NCI-H2081 treated with DMSO at 0.1 percent for 48 hours (cell line): ENCODE results near the gene PCDHGA9.
"Not testable (repeated sequence)": the region's sequence is repeated elsewhere in the genome, so short reads cannot be mapped to it uniquely, and the experiment has no call there.

Experiments
- DNase-seq: peaks from one replicate; lab custom pipeline; 2025; lab: John Stamatoyannopoulos, UW

PCDHGA9 gene

DNA sequence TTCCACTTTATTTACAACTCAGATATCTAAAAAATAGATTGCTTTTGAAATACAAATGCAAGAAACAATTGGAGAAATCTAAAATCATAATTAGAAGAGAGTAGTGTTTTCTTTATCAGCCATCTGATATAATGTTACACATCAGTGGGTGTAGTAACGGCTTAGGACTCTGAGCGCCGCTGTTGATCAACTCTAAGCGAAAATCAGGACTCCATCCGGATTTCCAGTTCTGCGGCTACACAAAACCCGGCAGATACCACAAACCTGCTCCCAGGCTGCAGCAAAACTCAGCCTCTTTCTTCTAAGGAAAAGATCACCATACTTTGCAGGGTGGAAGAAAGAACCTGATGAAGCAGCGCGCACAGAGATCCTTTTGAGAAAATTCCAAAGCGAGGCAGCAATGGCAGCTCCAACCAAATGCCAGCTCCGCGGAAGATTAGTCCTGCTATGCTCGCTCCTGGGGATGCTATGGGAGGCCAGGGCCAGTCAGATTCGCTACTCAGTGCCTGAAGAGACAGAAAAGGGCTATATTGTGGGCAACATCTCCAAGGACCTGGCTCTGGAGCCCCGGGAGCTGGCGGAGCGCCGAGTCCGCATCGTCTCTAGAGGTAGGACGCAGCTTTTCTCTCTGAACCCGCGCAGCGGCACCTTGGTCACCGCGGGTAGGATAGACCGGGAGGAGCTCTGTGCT lies at the start of gene PCDHGA9:
PCDHGA9 (plus strand) TSS at position 226 of the 691 bp plus-strand sequence; CDS start at position 401, 175 bp downstream.
- DNase-seq: no peak

DNA sequence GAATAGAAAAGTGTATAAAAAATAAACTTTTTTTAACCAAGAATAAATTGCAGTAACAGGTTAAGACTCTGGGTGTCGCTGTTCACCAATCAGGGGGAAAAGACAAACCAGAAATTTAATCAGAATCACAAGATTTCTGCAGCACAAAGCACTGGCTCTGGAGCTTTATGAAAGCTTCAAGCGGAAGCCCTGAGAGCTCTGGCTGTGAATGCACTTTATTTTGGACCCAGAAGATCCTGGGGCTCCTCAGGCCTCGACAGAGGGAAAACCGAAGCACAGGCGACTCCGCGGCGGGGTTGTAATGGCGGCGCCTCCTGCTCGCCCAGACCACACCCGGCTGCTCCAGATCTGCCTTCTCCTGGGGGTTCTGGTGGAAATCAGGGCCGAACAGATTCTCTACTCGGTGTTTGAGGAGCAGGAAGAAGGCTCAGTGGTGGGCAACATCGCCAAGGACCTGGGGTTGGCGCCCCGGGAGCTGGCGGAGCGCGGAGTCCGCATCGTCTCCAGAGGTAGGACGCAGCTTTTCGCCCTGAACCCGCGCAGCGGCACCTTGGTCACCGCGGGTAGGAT lies 47.6 kb upstream of the PCDHGA9 start, which contains the start of gene PCDHGA4:
PCDHGA4 (plus strand) TSS at position 122 of the 570 bp plus-strand sequence; CDS start at position 209, 87 bp downstream.
- DNase-seq: no peak

DNA sequence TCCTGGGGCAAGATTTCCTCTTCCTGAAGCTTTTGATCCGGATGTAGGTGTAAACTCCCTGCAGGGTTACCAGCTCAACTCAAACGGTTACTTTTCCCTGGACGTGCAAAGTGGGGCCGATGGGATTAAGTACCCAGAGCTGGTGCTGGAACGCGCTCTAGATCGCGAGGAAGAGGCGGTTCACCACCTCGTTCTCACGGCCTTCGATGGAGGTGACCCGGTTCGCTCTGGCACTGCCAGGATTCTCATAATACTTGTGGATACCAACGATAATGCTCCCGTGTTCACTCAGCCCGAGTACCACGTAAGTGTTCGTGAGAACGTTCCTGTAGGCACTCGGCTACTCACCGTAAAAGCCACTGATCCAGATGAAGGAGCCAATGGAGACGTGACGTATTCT lies 46.9 kb upstream of the PCDHGA9 start:
- DNase-seq: no peak

DNA sequence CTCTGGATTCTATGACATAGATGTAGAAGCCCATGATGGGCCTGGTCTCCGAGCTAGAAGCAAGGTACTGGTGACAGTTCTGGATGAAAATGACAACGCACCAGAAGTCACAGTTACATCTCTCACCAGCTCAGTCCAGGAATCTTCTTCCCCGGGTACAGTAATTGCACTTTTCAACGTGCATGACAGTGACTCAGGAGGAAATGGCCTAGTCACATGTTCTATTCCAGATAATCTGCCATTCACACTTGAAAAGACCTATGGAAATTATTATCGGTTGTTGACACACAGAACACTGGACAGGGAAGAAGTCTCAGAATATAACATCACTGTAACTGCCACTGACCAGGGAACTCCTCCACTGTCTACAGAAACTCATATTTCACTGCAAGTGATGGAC lies 46.4 kb upstream of the PCDHGA9 start:
- no peak for DNase-seq

DNA sequence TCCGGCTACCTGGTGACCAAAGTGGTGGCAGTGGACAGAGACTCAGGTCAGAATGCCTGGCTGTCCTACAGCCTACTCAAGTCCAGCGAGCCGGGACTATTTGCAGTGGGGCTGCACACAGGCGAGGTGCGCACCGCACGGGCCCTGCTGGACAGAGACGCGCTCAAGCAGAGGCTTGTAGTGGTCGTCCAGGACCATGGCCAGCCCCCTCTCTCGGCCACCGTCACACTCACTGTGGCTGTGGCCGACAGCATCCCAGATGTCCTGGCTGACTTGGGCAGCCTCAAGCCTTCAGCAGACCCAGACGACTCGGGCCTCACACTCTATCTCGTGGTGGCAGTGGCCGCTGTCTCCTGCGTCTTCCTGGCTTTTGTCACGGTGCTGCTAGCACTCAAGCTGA lies 45.6 kb upstream of the PCDHGA9 start:
- no peak for DNase-seq

DNA sequence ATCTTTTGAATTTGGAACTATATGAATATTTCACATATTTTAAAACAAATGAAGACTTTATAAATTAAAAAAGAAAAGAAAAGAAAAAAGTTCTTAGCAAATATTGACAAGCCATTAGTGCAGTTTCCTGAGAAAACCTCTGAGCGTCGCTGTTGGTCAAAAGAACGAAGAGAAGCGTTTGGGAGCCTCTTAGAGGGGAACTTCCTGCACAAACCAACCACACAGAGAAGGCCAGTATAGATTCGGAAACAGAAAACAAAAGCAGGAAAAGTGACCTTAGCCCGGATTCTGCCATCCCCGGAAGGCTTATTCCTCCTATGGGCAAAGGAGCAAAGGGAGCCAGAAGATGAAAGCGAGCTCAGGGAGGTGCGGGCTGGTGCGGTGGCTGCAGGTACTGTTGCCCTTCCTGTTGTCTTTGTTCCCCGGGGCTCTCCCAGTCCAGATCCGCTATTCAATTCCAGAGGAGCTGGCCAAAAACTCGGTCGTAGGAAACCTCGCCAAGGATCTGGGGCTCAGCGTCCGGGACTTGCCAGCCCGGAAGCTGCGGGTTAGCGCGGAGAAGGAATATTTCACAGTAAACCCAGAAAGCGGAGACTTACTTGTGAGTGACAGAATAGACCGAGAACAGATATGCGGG lies 42.7 kb upstream of the PCDHGA9 start, which contains the start of gene PCDHGB2:
PCDHGB2 (plus strand) TSS at position 205 of the 637 bp plus-strand sequence; CDS start at position 347, 142 bp downstream.
- no peak for DNase-seq

DNA sequence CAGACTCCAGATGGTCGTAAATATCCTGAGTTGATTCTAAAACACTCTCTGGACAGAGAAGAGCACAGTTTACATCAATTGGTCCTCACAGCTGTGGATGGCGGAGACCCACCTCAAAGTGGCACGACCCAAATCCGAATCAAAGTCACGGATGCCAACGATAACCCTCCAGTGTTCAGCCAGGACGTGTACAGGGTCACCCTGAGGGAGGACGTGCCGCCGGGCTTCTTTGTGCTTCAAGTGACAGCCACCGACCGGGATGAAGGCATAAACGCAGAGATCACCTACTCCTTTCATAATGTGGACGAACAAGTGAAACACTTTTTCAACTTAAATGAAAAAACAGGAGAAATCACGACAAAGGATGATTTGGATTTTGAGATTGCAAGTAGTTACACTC lies 41.9 kb upstream of the PCDHGA9 start:
- no peak for DNase-seq

DNA sequence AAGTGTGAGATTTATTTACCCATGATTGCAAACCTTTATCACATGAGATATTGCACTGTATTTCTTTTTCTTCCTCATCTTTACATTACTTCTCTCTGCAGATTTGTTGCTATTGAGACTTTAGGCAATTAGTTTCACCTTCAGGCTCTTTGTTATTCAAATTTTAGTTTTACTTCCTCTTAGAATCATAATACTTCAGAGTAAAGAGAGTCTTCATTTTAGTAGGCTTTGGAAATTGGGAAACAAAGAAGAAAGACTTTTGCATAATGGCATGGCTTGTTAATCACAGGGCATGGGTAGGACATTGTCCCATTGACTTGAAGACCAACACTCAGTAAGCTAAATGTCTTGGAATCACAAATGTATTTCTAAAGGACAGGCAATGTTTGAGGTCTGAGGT lies 39.9 kb upstream of the PCDHGA9 start:
- no peak for DNase-seq

DNA sequence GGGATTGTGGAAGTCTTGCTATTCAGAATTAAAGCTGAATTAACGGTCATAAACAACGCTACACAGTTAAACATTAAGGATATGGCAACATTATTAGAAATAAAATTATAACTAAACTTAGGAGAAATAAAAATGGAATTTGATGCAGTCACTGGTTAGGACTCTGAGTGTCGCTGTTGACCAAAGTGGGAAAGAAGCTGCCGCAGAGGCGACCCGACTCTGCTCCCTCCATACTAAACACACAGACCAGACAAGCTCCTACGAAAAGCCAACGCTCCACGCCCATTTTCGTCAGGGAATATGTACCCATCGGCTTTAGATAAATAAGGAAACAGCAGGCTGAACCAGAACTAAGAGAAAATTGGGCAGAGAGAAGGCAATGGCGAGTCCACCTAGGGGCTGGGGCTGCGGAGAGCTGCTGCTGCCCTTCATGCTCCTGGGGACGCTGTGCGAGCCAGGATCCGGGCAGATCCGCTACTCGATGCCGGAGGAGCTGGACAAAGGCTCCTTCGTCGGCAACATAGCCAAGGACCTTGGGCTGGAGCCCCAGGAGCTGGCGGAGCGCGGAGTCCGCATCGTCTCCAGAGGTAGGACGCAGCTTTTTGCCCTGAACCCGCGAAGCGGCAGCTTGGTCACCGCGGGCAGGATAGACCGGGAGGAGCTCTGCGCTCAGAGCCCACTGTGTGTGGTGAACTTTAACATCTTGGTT lies 38.5 kb upstream of the PCDHGA9 start, which contains the start of gene PCDHGA5:
PCDHGA5 (plus strand) TSS at position 211 of the 709 bp plus-strand sequence; CDS start at position 380, 169 bp downstream.
- no peak for DNase-seq

DNA sequence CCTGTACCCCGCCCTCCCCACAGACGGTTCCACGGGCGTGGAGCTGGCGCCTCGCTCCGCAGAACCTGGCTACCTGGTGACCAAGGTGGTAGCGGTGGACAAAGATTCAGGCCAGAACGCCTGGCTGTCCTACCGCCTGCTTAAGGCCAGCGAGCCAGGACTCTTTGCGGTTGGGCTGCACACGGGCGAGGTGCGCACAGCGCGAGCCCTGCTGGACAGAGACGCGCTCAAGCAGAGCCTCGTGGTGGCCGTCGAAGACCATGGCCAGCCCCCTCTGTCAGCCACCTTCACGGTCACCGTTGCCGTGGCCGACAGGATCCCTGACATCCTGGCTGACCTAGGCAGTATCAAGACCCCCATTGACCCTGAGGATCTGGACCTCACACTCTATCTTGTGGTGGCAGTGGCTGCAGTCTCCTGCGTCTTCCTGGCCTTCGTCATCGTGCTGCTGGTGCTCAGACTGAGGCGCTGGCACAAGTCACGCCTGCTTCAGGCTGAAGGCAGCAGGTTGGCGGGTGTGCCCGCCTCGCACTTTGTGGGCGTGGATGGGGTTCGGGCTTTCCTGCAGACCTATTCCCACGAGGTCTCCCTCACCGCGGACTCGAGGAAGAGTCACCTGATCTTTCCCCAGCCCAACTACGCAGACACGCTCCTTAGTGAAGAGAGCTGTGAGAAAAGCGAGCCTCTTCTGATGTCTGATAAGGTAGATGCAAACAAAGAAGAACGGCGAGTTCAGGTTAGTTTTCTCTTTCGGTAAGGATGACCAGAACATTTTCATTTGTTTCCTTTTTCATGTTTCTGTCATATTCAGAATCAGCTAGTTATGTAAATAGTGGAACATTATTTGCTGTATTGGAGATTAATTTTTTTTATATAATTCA lies 36.3 kb upstream of the PCDHGA9 start:
- no peak for DNase-seq

DNA sequence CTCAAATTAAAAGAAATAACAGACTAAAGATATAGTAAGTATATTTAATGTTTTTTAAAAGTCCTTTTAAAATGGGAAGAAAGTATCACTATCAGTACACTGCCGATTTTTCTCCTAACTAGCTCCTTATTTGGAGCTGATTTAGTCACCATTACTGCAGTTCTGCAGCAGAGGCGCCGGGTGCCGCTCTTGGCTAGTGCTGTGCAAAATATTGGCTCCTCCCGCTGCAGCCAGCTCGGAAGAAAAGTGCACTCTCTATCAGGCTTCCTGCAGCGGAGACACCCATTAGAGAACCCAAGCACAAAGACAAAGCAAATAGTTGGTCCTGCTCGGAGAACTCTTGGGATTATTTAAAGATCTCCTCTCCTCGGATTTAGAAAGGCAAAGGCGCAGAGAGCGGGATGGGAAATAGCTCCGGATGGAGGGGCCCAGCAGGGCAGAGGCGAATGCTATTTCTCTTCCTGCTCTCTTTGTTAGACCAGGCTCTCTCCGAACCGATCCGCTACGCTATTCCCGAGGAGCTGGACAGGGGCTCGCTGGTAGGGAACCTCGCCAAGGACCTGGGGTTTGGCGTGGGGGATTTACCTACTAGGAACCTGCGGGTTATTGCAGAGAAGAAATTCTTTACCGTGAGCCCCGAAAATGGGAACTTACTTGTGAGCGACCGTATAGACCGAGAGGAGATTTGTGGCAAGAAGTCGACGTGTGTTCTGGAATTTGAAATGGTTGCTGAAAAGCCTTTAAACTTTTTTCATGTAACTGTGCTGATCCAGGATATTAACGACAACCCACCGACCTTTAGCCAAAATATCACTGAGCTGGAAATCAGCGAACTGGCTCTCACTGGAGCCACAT lies 32.4 kb upstream of the PCDHGA9 start, which contains the start of gene PCDHGB3:
PCDHGB3 (plus strand) TSS at position 249 of the 855 bp plus-strand sequence; CDS start at position 402, 153 bp downstream.
- DNase-seq: no peak

DNA sequence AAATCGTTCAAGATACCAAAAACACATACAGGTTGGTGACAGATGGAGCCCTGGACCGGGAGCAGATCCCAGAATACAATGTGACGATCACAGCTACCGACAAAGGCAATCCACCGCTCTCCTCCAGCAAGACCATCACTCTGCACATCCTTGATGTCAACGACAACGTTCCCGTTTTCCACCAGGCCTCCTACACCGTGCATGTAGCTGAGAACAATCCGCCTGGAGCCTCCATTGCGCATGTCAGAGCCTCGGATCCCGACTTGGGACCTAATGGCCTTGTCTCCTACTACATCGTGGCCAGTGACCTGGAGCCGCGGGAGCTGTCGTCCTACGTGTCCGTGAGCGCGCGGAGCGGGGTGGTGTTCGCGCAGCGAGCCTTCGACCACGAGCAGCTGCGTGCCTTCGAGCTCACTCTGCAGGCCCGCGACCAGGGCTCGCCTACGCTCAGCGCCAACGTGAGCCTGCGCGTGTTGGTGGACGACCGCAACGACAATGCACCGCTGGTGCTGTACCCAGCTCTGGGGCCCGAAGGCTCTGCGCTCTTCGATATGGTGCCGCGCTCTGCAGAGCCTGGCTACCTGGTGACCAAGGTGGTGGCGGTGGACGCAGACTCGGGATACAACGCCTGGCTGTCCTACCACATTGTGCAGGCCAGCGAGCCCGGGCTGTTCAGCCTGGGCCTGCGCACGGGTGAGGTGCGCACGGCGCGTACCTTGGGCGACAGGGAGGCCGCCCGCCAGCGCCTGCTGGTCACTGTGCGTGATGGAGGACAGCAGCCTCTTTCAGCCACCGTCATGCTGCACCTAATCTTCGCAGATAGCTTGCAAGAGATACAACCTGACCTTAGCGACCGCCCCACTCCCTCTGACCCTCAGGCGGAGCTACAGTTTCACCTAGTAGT lies 30.8 kb upstream of the PCDHGA9 start:
- no peak for DNase-seq

DNA sequence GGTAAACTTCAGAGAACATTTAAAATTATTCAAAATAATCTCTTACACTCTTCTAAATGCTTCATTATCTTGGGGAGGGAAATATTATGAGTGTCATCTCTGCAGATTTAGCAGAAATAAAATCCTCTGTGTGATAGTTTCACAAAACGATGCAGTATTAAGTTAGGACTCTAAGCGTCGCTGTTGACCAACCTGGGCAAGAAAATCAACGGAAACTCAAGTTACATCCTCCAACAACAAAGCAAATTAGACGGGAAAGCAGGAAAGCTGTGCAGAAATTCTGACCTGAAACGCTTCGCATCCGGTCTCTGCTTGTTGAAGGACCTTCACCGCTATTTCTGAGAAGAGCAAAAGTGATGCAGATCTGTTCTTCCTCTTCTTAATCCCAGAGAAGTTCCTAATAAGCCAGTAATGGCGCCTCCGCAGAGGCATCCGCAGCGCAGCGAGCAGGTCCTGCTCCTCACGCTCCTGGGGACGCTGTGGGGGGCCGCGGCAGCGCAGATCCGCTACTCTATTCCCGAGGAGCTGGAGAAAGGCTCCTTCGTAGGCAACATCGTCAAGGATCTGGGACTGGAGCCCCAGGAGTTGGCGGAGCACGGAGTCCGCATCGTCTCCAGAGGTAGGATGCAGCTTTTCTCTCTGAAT lies 28.8 kb upstream of the PCDHGA9 start, which contains the start of gene PCDHGA6:
PCDHGA6 (plus strand) TSS at position 219 of the 645 bp plus-strand sequence; CDS start at position 412, 193 bp downstream.
- no peak for DNase-seq

DNA sequence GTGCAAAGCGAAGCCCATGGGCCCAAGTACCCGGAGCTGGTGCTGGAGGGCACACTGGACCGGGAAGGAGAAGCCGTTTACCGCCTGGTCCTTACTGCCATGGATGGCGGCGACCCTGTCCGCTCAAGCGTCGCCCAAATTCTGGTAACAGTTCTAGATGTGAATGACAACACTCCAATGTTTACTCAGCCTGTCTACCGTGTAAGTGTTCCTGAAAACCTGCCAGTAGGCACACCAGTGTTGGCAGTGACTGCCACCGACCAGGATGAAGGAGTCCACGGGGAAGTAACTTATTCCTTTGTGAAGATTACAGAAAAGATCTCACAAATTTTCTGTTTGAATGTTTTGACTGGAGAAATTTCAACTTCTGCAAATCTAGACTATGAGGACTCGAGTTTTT lies 28.0 kb upstream of the PCDHGA9 start:
- no peak for DNase-seq

DNA sequence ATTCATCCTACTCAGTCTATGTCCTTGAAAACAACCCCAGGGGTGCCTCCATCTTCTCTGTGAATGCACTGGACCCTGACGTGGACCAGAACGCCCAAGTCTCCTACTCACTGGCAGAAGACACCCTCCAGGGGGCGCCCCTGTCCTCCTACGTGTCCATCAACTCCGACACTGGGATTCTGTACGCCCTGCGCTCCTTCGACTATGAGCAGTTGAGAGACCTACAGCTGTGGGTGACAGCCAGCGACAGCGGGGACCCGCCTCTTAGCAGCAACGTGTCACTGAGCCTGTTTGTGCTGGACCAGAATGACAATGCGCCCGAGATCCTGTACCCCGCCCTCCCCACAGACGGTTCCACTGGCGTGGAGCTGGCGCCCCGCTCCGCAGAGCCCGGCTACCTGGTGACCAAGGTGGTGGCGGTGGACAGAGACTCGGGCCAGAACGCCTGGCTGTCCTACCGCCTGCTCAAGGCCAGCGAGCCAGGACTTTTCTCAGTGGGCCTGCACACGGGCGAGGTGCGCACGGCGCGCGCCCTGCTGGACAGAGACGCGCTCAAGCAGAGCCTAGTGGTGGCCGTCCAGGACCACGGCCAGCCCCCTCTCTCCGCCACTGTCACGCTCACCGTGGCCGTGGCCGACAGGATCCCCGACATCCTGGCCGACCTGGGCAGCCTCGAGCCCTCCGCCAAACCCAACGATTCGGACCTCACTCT lies 27.0 kb upstream of the PCDHGA9 start:
- not testable (repeated sequence) for DNase-seq

DNA sequence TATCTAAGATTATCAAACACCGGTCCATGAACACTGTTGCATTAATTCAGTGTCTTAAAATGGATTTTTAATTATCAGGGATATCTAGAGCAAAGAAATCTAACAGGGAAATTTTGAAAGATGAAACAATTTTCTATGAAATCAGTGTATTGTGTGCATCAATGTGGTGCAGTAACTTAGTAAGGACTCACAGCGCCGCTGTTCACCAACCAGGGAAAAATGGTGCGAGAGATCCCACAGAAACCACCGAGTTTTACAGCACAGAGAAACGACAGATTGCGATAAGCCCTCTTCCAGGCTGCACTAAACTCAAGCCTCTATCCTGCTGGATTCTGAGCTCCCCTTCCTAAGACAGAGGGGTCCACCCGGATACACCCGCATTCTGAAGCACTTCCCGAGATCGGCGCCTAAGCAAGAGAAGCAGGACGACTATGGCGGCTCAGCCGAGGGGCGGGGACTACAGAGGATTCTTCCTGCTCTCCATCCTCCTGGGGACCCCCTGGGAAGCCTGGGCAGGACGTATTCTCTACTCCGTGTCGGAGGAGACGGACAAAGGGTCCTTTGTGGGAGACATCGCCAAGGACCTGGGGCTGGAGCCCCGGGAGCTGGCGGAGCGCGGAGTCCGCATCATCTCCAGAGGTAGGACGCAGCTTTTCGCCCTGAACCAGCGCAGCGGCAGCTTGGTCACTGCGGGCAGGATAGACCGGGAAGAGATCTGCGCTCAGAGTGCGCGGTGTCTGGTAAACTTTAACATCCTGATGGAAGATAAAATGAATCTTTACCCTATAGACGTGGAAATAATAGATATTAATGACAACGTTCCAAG lies 19.9 kb upstream of the PCDHGA9 start, which contains the start of gene PCDHGA7:
PCDHGA7 (plus strand) TSS at position 274 of the 826 bp plus-strand sequence; CDS start at position 432, 158 bp downstream.
- no peak for DNase-seq

DNA sequence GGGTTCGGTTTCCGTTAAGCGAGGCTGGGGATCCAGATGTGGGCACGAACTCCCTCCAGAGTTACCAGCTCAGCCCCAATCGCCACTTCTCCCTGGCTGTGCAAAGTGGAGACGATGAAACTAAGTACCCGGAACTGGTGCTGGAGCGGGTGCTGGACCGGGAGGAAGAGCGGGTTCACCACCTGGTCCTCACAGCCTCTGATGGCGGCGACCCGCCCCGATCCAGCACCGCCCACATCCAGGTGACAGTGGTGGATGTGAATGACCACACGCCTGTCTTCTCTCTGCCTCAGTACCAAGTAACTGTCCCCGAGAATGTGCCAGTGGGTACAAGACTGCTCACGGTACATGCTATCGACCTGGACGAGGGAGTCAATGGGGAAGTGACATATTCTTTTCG lies 19.2 kb upstream of the PCDHGA9 start:
- DNase-seq: no peak
